ENCODE data around the gene PSMA5.
A peak's percentile ranks its signal among the peaks of the same experiment; 100 is the strongest.
"Not testable (repeated sequence)": the region's sequence is repeated elsewhere in the genome, so short reads cannot be mapped to it uniquely, and the experiment has no call there.

Gene PSMA5

DNA sequence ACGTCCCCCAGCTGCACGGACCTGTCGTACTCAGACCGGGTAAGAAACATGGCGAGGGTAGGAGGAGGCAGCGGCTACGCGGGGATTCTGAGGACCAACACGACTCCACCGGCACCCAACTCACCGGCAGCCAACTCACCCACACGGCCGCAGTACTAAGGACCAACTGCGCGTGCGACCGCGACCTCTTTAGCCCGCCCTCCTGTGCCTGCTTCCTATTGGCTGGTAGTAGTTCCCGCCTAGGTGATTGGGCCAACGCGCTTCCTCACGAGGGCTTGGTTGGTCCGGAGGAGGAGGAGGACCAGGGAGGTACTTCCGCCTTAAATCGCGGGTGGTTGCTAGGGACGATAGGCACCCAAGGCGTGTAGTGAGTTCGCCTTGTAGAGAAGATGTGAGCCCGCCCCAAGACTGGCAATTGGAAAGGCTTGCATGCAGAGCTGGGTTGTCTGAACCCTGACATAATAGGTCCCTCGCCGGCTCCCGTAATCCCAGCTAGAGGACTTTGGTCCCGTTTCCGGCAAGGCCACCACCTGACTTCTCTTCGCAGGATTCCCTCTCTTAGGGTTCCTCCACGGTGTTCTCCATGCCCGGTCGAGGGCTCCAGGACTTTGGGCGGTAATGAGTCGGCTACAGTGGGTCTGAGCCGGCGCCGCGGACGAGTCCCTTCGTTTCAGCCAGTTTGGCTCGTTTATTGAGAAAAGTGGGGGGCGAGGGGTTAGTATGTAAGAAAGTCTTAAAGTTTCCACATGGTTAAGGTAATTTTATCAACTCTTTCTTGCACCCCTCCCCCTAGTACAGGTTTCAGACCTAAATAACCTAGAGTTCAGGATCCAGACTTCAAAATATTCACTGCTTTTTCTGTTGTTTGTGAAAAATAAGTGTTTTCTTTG, at the start of gene PSMA5:
Gene PSMA5 (minus strand): TSS at position 168 of the 890 bp plus-strand sequence. CDS start 118 bp downstream, at position 50.
- DNase-seq, result peak; percentile 99

DNA sequence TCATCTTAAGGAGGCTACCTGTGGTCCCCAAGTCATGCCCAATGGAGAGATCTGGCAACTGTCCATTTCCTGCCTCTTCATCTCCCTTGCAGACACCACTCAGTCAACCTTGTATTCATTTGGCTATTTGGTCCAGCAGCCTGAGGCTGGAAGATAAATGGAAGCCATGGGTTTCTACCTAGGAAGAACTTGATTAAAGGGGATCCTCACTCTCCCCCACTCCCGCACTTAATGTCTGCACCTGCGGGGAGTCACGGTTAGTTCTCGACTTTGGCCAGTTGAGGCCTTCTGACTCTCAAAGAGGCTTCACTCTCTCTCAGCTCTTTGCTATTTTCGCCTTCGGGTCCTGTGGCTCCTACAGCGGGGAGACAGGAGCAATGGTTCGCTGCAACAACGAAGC, 49.0 kb upstream of the PSMA5 start:
- DNase-seq, result no peak

DNA sequence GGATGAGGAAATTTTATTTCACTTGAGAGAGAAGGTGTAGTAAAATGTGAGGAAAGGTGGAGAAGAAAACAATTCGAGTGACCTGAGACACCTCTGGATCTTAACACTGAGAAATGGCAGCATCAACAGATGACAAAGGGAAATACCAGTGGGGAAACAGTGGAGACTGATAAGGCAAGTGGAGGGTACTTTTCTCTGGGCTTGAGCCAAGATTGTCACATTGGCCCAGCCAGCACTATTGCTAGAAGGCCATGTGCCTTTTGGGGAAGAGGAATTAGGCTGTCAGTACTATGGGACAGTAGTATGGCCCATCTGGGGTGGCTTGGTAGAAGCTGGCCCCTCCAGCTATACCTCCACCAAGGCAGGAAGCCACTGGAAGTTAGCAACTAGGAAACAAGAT, 48.4 kb upstream of the PSMA5 start:
- no peak for DNase-seq

DNA sequence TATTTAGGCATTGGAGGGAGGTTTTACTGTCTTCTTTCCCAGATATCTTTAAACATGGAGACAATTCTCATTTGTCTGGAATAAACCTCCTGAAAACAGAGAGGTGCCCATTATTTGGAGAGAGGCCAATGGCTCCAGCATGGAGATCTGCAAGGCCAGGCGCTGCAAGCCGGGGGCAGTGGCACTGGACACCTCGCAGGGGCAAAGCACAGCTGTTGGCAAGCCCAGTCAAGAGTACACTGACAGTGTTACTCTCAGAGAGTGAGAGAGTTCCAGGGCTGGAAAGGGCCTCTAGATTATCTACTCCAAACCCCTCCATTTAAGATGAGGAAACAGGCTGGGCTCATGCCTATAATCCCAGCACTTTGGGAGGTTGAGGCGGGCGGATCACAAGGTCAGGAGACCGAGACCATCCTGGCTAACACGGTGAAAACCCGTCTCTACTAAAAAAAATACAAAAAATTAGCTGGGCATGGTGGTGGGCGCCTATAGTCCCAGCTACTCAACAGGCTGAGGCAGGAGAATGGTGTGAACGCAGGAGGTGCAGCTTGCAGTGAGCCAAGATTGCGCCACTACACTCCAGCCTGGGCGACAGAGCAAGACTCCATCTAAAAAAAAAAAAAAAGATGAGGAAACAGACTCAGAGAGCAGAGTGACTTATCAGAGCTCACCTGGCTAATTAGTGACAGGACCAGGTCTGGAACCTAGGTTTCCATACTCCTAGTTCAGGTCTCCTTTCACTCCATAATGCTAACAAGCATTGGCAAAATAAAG, 47.2 kb upstream of the PSMA5 start:
- not testable (repeated sequence) for DNase-seq

DNA sequence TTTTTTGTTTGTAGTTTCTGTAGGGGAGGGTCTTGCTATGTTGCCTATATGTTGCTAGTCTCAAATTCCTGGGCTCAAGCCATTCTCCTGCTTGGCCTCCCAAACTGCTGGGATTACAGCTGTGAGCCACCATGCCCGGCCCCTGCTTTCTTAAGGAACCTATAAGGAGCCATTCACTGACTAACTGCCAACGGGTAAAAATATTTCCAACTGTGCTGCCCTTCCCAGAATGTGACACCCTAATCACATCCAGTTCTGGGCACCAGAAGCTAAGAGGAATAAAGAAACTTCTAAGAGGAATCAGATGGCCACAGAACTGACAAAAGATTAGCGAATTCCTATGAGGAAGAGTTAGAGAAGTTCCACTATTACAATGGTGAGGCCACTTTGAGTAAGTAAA, 46.5 kb upstream of the PSMA5 start:
- no peak for DNase-seq

DNA sequence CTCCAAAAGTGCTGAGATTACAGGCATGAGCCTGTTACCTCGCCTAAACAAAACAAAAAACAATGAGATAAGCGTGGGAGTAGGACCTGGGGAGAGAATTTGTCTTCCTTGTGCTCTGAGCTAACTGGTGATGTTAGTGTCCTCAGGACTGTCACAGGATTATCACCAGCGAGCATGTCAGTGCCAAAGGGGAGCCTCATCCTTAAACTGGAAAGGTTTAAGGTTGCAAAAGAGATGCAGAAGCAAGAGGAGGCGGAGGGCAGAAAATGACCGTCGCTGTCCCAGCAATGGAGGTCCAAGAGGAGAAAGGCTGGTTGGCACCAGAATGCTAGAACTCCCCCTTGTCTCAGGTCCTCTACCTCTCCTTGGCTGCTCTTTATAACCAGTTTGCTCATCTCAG, 44.0 kb upstream of the PSMA5 start:
- DNase-seq, result no peak

DNA sequence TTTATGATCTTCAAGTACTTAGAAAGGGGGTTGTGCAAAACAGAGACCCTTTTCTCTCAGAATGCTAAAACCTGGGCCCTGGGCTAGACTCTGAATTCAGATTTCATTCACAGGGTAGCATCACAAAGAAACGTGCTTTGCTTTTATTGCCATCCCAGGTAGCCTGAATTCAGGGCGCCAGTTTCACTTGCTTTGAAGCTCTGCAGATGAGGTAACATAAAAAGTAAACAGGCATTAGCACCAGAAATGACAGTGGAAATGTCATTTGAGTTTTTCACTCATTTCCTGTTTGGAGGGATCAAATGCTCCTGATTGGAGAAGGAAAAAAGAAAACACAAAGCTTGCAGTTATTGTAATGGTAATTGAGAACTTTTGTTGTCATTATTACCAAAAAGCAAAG, 42.7 kb upstream of the PSMA5 start:
- no peak for DNase-seq

DNA sequence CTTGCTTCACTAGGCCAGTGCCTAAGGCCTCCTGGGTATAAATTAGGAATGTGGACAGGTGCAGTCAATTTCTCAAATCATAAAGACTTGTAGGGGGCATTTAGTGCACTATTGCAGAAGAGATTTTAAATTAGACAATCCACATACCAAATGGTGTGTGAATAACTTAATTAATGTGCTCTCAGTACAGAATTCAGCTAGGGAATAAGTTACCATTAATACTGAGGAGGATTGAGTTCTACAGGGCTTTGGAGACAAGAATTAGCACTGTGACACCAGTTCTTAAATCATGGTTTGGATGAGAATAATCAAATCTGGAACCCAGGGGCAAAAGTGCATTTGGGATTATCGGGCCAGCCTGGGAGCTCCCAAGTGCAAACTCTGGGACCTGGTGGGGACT, 41.8 kb upstream of the PSMA5 start:
- no peak for DNase-seq

DNA sequence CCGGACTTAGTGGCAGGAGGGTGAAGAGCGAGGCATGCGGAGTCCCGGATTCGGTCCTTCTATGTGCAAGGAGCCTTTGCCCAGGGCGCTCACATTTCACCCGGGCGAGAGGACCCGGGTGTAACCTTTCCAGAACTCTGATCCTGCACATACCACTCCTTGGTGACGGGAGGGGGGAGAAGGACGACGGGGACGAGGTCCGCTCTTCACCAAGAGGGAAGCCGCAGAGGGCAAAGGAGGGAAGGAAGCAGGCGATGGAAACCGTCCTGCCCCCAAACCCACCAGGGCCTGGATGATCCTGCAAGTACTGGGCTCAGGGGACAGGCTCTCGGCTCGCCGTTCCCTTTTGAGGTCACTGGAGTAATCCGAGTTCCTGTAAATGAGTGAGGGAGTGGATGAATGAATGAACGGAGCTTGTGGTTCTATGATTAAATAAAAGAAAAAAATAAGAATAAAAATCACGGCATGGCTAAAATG, 41.1 kb upstream of the PSMA5 start:
- DNase-seq, result no peak

DNA sequence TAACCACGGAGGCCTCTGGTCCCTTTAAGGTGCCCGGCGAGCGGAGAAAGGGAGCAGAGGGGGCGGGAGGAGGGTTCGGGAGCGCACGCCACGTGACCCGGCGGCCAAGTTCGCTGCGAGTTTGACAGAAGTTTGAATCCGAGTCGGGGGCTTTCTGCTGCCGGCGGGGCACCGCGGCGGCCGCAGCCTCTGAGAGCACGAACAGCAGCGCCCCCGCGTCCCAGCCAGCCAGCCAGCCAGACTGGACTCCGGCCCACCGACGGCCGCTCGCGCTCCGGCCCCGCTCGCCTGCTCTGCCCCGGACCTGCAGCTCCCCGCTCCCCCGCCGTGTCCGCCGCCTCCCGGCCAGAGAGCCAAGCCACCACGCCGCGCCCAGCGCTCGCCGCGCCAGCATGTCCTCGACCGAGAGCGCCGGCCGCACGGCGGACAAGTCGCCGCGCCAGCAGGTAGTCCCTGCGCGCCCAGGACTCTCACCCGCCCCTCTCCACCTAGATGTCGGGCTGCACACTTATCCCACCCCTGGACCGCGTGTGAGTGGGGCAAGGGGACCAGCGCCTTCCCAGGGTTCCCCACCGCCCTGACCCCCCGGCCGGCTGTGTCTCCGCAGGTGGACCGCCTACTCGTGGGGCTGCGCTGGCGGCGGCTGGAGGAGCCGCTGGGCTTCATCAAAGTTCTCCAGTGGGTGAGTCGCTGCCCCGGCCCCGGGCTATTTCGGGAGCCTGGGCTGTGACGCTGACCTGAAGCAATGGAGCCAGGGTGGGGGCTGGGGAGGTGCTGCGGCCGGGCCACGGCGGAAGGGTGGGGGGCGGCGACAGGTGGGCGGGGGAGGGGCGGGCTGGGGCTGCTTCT, 40.4 kb upstream of the PSMA5 start, which contains the start of gene SYPL2:
Gene SYPL2 (plus strand): TSS at position 95 of the 849 bp plus-strand sequence. CDS start 298 bp downstream, at position 393.
- DNase-seq, result no peak

DNA sequence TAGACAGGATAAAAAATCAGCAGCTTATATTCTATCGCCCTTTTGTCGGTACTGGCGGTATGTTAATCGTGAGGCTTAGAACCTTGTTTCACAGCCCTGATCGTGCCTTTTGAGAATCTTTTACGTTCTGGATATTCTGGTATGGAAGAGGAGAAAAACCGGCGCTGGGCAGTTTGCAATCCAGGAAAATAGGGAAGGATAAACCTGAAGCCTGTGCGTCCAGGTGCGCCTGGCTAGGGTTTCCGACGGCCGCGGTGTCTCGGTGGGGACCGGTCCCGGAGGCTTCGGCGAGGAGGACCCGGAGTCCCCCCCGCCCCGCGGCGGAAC, 39.8 kb upstream of the PSMA5 start:
- no peak for DNase-seq

DNA sequence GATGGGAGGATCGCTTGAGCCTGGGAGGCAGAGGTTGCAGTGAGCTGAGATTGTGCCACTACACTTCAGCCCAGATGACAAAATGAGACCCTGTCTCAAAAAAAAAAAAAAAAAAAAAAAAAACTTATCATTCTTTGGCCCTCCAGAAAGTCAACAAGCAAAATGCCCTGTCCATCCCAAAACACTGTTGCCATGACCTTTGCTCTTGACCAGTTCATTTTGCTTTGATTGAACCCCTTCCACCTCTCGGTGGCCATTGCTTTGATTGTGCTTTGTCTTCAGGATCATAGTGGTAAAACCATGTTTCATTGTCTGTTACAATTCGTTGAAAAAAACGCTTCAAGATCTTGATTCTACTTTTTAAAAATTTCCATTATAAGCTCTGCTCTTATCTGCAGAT, 31.6 kb upstream of the PSMA5 start:
- DNase-seq, result no peak

DNA sequence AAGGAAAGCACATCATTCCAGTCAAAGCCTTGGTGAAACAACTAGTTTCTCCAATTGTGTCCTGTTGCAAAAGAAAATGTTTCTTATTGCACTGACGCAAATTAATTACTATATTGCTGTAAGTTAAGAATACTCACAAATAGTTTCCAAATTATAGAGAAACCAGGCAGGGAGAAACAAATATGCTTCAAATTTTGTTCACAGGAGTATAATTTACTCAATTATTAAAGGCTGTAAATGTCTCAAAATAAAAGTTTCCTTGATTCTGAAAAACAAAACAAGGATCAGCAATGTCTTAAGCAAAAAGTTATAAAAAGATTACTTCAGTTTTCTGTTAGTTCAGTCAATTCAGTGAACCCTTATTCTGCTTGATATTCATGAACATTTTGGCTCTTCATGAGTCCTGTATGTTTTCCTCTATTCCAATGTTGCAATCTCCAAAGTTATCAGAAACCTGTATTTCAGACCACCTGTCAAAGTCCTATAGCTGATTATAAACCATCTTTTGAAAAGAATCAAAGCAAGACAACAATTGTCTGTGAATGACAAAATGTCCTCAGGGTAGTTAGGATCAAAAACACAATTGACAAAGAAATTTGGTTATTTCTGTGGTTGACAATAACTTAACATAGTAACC, 28.4 kb upstream of the PSMA5 start:
- no peak for DNase-seq

DNA sequence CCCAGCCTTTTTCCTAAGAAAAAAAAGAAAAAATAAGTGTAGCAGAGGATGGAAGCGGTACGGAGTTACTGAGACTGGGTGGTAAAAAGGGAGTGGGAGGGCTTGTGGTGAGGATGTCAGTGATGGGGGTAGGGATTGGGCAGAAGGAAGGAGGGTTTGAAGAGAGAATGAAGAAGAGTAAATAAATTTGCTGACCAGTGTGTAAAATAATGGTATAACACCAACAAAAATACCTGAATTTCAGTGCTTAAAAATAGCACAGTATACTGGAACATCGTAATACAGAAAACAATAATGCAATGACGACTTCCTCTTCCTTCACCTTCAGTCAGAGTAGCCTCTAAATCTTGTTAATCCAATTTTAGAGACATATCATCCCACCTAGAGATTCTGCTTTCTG, 21.3 kb upstream of the PSMA5 start:
- DNase-seq, result no peak

DNA sequence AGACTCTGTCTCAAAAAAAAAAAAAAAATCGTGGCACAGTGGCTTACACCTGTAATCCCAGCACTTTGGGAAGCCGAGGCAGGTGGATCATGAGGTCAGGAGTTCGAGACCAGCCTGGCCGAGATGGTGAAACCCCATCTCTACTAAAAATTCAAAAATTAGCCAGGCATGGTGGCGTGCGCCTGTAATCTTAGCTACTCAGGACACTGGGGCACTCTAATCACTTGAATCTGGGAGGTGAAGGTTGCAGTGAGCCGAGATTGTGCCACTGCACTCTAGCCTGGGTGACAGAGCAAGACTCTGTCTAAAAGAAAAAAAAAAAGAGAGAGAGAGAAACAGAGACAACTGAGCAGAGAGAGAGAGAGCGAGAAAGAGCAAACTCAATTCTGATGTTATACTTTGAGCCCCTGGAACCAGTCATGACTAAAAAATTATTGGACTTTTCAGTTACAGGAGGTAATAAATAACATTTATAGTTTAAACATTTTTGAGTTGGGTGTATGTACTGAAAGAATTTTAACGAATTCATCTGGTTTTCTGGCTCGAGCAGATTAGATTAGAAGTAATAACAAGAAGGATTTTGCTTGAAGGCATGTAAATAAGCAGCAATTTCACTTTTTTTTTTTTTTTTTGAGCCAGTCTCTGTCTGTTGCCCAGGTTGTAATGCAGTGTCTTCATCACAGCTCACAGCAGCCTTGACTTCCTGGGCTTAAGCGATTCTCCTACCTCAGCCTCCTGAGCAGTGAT, 19.9 kb upstream of the PSMA5 start:
- DNase-seq, result not testable (repeated sequence)

DNA sequence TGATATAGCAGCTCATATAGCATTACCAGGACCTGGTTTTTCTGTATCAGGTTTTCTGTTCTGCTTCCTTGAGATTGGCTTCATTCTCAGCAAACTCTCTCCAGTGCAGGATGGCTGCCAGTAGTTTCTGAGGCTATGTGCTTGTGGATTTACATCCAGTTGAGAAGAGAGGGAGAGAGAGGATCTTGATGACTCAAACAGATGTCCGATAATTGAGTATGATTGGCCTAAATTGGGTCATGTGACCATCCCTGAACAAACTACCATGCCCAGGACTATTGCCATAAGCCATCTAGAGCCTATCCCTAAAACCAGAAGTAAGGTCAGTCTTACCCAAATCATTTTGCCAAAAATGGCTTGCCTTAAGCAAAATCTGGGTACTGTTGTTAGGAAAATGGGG, 18.1 kb upstream of the PSMA5 start:
- DNase-seq, result no peak

DNA sequence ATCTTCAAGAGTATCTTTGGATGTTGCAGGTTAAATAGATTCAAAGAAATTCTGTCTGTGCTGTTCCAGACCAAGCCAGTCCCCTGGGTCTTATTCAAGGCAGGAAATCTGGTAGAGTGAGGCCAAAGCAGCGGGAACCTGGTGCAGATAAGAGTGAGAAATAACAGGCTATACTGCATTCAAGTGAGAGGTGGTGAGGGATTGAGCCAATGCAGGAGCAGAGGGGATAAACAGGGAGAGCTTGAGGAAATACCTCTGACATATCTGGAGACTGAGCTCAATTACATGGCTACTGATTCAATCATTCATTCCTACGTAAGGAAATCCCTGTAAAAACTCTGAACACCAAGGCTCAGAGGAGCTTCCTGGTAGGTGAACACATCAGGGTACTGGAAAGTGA, 17.2 kb upstream of the PSMA5 start:
- no peak for DNase-seq

DNA sequence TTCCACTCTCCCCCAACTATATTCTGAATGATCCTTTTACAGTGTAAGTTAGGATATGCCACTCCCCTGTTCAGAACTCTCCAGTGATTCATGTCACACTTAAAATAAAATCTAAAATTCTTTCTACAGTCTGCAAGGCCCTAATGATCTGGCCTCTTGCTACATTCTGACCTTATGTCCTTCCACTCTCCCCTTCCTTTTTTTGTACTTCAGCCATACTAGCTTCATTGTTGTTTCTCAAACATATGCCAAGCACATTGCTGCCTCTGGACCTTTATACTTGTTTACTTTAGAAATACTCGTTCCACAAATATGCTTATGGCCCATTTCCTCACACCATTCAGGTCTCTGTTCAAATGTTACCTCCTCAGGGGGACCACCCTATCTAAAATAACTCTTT, 14.8 kb upstream of the PSMA5 start:
- DNase-seq, result no peak

DNA sequence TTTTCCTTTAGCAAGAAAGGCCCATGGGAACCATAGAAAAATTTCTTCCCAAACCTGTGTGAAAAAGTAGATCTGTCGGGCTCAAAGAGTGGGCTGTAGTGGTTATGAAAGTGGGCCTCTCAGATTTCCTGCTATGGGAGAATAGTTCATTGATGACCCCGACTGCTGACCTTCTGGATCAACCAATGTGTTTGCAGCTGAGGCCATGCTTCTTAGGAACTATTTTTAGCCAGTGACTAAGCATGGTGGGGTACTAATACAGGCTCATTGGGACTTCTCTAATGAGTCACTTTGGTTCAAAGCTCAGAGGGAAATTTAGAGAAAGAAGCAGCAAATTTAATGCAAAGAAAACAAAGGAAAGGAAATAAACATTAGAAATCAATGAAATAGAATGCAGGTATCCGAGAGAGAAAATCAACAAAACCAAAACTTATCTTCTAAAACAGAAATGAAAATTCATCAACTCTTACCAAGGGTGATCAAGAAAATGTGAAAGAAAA, 12.6 kb upstream of the PSMA5 start:
- peak; percentile 77 for DNase-seq

DNA sequence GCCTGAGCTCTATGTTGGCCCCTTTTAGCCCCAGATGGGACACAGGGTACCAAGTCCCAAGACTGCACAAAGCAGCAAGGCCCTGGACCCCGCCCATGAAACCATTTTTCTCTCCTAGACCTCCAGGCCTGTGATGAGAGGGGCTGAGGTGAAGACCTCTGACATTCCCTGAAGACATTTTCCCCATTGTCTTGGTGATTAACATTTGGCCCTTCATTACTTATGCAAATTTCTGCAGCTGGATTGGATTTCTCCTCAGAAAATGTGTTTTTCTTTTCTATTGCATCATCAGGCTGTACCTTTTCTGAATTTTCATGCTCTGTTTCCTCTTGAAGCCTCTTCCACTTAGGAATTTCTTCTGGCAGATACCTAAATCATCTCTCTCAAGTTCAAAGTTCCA, 8.2 kb upstream of the PSMA5 start:
- DNase-seq, result no peak

DNA sequence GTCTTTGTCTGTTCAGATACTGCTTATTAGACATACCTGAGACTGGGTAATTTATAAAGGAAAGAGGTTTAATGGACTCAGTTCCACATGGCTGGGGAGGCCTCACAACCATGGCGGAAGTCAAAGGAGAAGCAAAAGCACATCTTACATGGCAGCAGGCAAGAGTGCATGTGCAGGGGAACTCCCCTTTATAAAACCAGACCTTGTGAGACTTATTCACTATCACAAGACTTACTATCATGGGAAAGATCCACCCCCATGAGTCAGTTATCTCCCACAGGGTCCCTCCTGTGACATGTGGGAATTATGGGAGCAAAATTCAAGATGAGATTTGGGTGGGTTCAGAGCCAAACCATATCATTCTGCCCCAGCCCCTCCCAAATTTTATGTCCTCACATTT, 7.1 kb upstream of the PSMA5 start:
- DNase-seq, result no peak

DNA sequence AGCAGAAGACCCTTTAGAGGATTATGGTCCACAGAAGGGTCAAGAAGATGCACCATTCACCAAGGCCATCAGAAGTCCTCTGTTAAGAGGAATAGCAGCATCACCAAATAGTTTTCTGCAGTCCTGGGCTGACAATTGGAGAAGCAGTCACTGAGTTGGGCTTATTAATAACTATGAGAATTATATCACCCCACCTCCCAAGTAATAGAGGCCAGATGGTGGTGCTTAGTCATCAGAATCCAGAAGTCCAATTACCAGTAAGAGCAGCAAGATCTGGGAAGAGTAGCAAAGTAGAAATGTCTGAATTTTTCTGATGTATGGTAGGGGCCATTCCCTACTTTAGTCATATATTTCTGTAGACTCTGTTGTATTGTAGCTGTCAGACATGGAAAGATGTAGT, 6.1 kb upstream of the PSMA5 start:
- DNase-seq, result no peak

All from MV-4-11 (cell line).